CD4-positive, alpha-beta T cell treated with Interleukin-6 at 100 ng/mL for 8 hours (primary cell): ENCODE data around the gene FAM168A.

Source experiments
- DNase-seq: peaks from one replicate; pipeline ENCODE4 v3.0.0-alpha.2; 2020; ENCODE audit warnings: mixed read lengths, low spot score

The FAM168A gene

GRCh38 chr11:73556966-73557365 lies 40.9 kb downstream of the FAM168A start:
- DNase-seq = no peak

DNA sequence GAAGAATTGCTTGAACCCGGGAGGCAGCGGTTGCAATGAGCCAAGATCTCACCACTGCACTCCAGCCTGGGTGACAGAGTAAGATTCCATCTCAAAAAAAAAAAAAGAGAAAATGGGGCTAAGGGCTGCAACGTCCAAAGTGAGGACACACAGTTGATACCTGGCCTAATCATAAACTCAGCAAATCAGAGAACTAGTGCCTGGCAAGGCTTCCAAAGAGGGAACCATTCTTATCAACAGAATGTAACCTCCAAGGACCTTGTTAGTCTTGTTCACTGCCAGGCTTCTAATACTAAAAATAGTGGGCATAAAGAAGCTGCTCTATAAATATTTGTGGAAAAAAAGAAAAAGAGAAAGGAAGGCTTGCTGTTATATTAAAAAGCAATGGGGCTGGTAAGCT lies 42.3 kb downstream of the FAM168A start:
- DNase-seq = no peak

DNA sequence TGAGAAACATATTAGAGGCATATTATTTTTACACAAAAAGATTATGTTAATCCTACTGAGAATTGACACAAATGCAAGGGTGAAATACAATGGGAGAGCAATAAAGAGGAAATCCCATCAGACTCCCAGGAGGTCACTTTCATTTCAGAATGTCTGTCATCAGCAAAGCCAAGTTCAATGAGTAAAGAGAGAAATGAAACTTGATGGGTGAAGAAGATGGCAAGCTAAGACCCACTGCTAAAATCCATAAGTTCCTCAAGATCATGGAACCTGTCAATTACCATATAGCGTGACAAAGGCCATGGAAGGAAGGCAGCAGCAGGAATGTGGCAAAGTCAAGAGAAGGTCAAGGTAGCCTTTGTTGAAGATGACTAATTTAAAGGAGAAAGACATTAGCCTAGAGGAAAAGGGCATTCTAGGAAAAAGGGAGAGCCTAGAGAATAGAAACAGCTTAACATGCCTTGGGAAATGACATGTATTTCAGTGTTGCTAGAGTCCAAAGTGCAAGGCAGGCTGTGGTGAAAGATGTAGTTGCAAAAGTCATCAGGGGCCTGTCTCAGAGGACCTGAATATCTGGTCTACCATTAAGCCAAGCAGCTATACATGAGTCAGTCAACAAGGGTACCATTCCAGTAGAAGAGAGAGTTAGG lies 43.1 kb downstream of the FAM168A start:
- DNase-seq = no peak

DNA sequence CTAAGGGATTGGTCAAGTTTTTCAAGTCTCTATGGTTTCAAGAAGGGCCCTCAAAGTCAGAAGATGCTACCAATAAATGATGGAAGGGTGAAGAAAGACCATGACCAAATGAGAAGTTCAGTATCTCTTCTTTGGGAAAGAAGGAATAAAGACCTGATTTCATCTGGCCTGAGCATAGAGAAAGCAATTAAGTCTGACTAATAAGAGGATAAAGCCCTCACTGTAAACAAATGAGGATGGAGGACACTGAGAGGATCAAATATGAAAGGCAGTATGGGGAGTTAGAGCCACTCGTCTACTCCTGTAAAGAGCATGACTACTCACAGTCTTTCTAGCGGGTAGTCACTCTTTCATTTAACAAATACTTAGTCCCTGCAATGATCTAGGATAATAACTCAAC lies 44.6 kb downstream of the FAM168A start:
- no peak for DNase-seq

- no peak for DNase-seq
Observed at GRCh38 chr11:73551677-73552076, 46.2 kb downstream of the FAM168A start.

DNA sequence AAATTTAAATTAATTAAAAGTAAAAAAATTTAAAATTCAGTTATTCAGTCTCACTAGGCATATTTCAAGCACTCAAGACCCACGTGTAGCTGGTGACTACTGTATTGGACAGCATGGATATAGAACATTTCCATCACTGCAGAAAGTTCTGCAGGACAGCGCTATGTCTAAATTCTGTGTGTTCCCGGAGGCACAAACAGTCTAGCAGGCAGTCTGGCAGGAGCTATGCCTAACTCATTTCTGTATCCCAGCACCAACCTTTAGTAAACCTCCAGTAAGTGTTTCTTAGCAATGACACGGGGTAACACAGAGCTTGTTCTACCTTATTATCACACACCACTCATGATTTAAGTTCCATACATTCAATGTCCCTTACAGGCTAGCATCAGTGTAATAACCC lies 48.5 kb downstream of the FAM168A start:
- no peak for DNase-seq

- no peak for DNase-seq
Observed at GRCh38 chr11:73547706-73548595, 50.0 kb downstream of the FAM168A start.

DNA sequence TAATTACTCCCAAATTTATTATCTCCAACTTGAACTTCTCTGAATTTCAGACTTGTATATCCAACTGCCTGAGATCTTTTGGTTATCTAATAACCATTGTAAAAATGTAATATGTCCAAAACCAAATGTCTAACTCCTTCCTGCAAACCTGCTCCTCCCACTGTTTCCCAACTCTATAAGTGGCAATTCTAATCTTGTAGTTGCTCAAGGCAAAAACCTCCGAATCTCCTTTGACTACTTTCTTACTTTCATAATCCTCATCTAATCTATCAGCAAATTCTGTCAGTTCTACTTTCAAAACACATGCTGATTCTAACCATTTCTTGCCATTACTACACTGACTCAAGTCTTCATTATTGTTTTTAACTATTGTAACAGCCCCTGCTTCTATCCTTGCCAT lies 55.7 kb downstream of the FAM168A start:
- DNase-seq = no peak

DNA sequence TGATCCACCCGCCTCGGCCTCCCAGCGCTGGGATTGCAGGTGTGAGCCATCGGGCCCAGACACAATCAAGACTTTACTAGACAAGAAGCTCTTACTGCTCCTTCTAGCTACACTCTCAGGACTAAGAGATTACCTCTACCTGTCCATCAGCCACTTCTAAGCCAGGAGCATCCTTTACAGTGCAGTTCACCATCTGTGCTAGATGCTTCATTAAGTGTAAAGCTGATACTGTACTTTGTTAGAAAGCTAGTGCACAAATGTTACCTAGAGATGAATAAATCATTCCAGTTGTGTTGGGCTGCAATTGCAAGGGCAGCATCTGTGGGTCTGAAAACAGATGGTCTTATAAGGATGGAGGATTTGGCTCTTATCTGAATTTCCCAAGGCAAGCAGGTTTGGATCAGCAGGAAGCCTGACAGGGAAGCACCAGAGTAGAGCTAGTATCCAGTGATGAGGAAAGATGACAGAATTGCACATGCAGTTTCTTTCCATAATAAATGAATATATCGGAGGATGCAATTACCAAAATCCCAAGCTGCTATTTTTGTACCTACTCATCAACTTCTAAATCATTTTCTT lies 58.3 kb downstream of the FAM168A start:
- DNase-seq = no peak

- no peak for DNase-seq
Observed at GRCh38 chr11:73538381-73538872, 59.5 kb downstream of the FAM168A start.

GRCh38 chr11:73537969-73538368 lies 59.9 kb downstream of the FAM168A start:
- no peak for DNase-seq

GRCh38 chr11:73536961-73537360 lies 61.0 kb downstream of the FAM168A start:
- DNase-seq = no peak

DNA sequence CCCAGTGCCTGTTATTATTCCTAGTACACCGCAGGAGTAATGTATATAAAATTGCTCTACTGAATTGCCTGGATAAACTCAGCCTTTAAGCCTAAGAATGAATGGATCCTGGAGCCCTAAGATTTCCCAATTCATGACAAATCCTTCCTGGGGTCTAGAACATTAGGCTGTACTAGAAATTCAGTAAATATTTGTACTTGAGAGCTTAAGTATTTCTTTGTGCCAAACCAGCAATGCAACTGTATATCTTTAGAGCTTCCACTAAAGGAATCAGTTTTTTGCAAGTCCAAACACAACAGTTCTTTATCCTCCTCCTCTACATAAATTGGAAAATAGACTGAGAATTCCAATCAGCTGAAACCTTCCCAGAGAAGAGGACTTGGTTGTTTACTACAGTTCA lies 65.6 kb downstream of the FAM168A start:
- no peak for DNase-seq

DNA sequence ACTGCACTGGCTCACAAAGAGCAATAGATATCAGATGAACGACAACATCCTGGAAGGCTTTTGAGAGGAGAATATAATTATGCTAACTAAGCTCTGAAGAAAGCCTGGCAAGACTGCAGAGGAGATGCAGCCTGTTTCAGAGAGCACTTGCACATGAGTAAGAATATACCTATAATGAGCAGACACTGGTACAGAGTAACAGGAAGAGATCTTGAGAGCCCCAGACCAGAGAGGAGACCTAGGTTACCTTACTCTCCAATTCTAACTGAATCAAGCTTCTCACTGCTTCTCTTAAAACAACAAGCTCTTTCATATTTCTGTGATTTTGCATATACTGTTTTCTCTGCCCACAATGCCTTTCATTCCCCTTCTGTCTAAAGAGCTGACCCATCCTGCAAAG lies 66.5 kb downstream of the FAM168A start:
- DNase-seq = no peak

- no peak for DNase-seq
Observed at GRCh38 chr11:73530109-73530508, 67.8 kb downstream of the FAM168A start.

DNA sequence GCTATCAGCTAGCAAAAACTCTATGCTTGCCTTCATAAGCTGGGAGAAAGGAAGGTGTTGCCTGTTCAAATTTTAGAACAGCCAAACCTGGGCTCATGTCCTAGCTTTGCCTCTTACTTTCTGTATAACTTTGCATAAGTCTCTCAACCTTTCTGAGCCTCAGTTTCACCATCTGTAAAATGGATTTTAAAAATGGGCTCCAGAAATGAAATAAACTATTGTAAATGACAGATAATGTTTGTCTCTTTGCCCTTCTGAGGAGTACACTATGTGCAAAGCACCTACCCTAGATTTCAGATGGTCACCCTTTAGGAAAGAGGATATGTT lies 68.7 kb downstream of the FAM168A start:
- DNase-seq = no peak

DNA sequence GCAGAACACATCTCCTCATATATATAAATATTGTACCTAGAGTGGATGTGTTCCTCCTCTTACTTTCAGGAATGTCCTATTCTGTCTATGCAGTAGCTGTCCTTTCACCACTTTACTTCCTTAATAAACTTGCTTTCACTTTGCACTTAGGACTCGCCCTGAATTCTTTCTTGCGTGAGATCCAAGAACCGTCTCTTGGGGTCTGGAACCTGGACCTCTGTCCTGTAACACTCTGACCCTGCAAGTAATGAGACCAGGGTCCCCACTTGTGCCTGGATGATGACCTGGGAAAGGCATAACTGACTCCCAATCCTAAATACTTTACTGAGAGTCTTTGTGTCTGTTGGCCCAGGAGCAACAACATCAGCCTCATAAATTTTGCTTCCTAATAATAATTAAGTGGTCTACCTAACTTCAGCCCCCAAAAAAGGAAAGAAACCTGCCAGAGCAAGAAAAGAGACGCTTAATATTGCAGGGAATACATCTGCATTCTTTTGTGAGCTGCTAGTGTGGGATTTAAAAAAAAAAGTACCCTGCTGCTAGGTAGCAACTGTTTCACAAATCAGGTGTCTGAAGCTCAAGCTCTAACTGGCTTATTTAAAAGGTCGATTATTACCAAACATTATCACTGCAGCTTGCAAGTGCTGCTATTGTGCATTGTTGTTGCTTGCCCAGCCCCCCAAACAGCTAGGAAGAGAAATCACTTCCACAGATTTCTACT lies 69.3 kb downstream of the FAM168A start:
- DNase-seq = no peak

- DNase-seq = no peak
Observed at GRCh38 chr11:73528013-73528412, 69.9 kb downstream of the FAM168A start.

DNA sequence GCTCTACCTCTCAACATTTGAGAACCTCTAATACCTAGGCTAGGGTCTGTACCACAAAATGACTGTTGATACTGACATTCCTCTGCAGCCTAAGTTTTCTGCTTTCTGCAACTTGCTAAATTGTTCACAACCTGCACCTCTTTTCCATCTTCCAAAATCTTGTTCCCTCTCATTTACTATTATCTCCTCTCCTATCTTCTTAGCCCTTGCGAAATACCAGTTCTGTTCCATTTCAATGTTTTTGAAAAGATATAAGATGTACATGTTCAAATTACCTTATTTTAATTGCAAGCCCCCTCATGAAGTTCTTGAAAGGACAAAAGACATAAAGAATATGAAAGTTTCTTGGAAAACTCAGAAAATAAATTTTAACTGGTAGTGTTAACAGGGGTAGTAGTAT lies 72.3 kb downstream of the FAM168A start:
- no peak for DNase-seq

- no peak for DNase-seq
Observed at GRCh38 chr11:73524774-73525173, 73.1 kb downstream of the FAM168A start.

GRCh38 chr11:73521621-73522020 lies 76.3 kb downstream of the FAM168A start:
- no peak for DNase-seq

GRCh38 chr11:73520353-73521061 lies 77.4 kb downstream of the FAM168A start:
- no peak for DNase-seq
